Jurkat, Clone E6-1 (cell line): Measurements from ENCODE around the gene PIM1. TPM values are rescaled to one million over a fixed set of nuclear protein-coding genes. Genes with fewer than 3 reads are reported as not detected.
"Not testable (repeated sequence)": the region's sequence is repeated elsewhere in the genome, so short reads cannot be mapped to it uniquely, and the experiment has no call there.

Experiments
- DNase-seq: peaks from one replicate; pipeline ENCODE4 v3.0.0-alpha.2; 2011; ENCODE audit warnings: low read depth, low spot score
- H3K4me3 ChIP-seq: 2 replicates; pipeline ENCODE4 v1.5.1; 2011; ENCODE audit warnings: mild to moderate bottlenecking, low read length, control low read depth, moderate library complexity
- polyA plus RNA-seq: library from polyadenylated mRNA; unstranded; fragments of >200 nt; gene quantifications from one replicate; pipeline ENCODE4 v1.2.1, GENCODE V29; 2012; ENCODE audit warnings: missing spikeins; ENCODE audit not compliant: insufficient read length, insufficient read depth

Gene PIM1
- 4.7 TPM for polyA plus RNA-seq

- peak within 1 kb of the TSS; percentile 64 for H3K4me3 ChIP-seq
- DNase-seq, result peak; percentile 91
These were observed at the start of gene PIM1 for GRCh38 chr6:37169496-37170272. TSS of gene PIM1 (plus strand) at chr6:37170152. CDS start at chr6:37170576, 424 bp downstream.

DNA sequence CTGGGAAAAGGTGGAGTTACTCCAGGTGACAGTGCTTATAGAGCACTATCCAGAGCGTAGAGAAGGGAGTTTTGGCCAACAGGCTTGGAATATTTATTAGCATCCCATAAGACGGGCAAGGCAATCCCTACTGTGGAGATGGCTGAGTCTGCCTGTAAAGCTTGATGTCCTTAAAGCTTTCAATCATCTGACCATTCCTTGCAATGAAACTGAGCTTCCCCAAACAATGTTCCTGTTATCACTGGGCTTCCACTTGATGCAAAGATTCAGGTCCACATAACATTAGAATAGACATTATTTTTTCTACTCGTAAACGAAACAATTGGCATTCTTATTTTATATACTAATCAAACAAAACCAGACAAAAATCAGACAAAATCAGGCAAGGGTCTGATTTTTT, 48.4 kb upstream of the PIM1 start:
- no peak for DNase-seq
- H3K4me3 ChIP-seq, result no peak overlapping the region

DNA sequence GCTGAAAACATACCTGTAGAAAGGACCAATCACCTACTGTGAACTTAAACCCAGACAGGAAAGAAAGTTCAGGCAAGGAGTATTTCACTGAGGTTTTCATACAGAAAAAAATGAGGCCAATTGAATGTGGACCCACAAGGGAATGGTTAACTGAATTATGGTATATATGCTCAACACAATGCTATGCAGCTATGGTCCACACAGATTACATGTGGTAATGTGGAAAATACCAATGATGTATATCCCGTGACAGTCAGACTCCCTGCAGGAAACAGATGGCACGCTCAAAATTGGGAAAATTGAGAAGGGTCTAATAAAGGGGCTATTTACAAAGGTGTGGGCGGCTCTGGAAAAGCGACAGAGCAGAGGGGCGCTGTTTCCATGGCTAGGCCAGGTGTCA, 47.1 kb upstream of the PIM1 start:
- H3K4me3 ChIP-seq, result no peak overlapping the region
- DNase-seq, result no peak

GRCh38 chr6:37123957-37124729, 45.8 kb upstream of the PIM1 start:
- no peak for DNase-seq
- no peak overlapping the region for H3K4me3 ChIP-seq

- no peak for DNase-seq
- H3K4me3 ChIP-seq, result no peak overlapping the region
These were observed 44.0 kb upstream of the PIM1 start for GRCh38 chr6:37125774-37126492.

GRCh38 chr6:37126493-37126958, 43.4 kb upstream of the PIM1 start:
- no peak overlapping the region for H3K4me3 ChIP-seq
- no peak for DNase-seq

DNA sequence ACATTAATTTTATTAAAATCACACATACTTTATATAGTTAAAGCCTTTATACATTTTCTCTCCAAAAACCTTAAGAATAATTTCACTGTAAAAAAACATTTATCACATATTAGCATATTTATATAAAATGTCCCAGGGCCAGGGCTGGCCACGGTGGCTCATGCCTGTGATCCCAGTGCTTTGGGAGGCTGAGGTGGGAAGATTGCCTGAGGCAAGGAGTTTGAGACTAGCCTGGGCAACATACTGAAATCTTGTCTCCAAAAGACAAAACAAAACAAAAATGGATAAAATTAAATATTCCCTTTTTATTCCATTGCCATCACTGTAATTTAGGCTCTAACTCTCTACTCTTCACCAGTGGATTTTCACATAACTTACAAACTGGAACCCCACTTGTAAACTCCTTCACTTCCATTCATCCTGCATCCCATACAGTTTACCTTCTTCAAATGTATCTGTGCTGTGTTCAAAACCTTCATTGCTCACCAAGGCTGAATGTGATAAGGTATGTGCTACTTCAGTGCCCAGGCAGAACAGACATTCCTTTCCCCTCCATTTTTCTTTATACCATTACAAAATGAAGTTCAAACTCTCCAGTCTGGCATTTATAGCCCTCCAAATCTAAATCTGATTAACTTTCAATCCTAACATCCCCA, 42.9 kb upstream of the PIM1 start:
- no peak for DNase-seq
- H3K4me3 ChIP-seq, result no peak overlapping the region

DNA sequence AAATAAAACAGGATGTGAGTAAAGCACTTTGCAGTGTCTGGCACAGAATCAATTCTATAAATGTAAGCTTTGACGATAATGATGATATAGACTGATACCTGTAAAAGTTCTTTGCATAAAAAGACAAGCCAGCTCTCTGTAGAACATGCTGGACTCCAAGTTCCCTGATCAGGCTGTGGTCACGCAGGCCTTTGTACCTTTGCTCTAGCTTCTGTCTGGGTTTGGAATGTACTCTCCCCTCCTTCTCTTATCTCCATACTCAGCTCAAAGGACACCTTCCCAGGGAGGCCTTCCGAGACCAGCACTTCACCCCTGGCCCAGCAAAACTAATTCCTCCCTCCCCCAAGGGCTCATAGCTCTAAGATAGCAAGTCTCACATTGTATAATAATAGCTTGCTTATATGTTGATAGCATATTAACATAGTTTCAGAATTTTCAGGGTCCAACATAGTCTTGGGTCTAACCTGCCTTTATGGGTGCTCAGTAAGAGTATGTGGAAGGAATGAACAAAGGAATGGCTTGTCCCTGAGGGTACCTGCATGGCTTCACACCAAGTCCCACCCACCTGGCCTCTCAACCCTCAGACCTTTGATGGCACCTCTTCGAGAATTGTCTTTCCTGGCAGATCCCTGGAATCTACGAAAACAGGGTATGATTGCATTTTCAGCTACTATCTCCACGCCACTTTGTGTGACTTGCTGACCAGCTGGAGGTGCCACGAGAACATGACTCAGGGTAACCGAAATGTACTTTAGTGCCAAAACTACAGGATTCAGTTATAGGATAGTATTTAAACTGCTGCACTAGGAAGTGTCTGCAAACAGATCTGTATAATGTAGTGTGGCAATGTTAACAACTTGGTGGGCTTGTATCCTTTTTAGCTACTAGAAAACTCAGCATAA, 41.7 kb upstream of the PIM1 start:
- no peak for DNase-seq

GRCh38 chr6:37128863-37129443, 41.0 kb upstream of the PIM1 start:
- not testable (repeated sequence) for DNase-seq, H3K4me3 ChIP-seq

More for the DNA sequence above, 41.7 kb upstream of the PIM1 start:
- H3K4me3 ChIP-seq, result no peak overlapping the region

- H3K4me3 ChIP-seq, result no peak overlapping the region
These were observed 40.4 kb upstream of the PIM1 start for GRCh38 chr6:37129566-37129965.

GRCh38 chr6:37130704-37131103, 39.2 kb upstream of the PIM1 start:
- DNase-seq, result no peak
- no peak overlapping the region for H3K4me3 ChIP-seq

More at GRCh38 chr6:37129566-37129965, 40.4 kb upstream of the PIM1 start:
- no peak for DNase-seq

- no peak overlapping the region for H3K4me3 ChIP-seq
- no peak for DNase-seq
These were observed 38.6 kb upstream of the PIM1 start for GRCh38 chr6:37131104-37131959.

- no peak overlapping the region for H3K4me3 ChIP-seq
- DNase-seq, result no peak
These were observed 38.0 kb upstream of the PIM1 start for GRCh38 chr6:37131960-37132253.

DNA sequence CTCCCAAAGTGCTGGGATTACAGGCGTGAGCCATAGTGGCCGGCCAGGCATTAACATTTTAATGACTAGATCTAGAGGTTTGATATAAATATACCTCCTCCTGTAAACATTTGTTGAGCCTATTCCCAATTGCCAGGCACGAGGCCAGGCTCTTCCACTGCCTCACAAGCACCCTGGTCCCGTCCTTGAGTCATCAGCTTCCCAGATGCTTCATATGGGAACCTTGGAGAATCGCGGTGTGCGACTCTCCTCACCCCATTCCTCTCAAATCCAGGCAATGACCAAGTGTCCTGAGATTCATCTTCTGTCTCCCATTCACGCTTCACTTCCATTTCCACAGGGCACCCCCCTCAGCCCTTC, 35.9 kb upstream of the PIM1 start:
- no peak overlapping the region for H3K4me3 ChIP-seq
- DNase-seq, result no peak

GRCh38 chr6:37134396-37135191, 35.4 kb upstream of the PIM1 start:
- H3K4me3 ChIP-seq, result no peak overlapping the region
- no peak for DNase-seq

DNA sequence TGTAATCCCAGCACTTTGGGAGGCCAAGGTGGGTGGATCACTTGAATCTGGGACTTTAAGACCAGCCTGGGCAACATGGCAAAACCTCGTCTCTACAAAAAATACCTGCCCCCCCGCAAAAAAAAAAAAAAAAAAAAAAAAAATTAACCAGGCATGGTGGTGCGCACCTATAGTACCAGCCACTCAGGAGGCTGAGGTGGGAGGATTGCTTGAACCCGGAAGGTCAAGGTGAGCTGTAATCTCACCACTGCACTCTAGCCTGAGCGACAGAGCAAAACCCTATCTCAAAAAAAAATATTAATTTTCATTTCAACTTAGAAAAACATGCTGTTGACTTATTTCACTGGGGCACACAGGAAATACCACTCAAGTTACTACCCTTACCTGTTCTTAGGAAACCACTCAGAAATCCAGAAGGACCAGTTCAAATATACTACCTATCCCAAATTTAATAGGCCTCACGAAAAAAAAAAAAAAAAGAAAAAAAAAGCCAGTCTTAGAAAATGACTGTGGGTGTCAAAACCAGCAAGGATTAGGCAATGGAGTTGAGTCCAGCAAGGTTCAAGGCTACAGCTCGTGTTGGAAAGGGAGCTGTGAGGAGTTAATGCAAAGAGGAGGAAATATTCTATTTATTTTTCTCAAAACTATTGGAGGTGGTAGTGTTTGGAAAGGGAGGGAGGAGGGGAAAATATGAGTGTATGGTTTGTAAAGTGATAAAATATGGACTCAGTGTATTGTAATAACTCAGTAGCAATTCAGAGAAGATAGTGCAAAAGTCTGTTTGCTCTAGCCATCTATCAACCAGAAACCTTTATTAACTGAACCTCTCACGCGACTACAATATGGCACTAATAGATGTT, 33.9 kb upstream of the PIM1 start:
- DNase-seq, result no peak
- no peak overlapping the region for H3K4me3 ChIP-seq
